Measurements from ENCODE around the gene KCTD3. TPM values are rescaled to one million over a fixed set of nuclear protein-coding genes. Genes with fewer than 3 reads are reported as not detected.

Gene KCTD3
- total RNA-seq, 1 experiment from 2014 or later: 46.7 TPM

DNA sequence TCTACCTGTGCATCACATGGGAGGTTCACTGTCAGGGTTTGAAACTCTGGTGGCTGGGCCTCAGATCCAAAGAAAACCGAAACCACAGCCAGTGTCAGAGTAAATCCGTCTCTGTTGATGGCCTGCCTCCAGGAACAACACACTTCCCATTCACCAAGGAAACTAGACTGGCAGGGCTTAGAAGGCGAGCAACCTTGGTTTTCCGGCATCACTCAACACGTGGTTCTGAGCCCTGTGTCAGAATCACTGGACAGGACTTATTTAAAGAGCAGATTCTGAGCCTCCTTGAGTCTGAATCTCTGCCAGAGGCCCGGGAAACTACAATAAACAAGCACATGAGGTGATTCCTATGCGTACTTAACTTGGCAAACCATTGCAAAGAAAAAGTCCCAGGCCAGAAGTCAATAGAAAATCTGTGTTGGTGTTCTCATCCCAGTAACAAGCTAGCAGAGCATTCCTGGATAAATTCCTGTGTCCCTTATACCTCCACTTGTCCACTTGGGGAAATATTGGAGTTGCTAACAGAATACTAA, 70.0 kb downstream of the KCTD3 start:
- Histone ChIP-seq H3K9me3 (ENCODE audit: control insufficient read depth in 1 of 2, insufficient read depth in 1 of 2, low read depth in 1 of 2, low read length in 2 of 2) (no peaks in the 10 kb centered on the region), H3K9ac (ENCODE audit: low read length) (no peak overlapping the region), H3K27ac (ENCODE audit: low read depth, low read length) (no peak overlapping the region), H3K4me3 (replicated peaks in 1 of 2; ENCODE audit: low read depth in 1 of 2, low read length in 2 of 2) (no peak overlapping the region), H4K20me1 (ENCODE audit: insufficient read depth) (no peaks in the 10 kb centered on the region), H3K4me2 (ENCODE audit: low read length) (no peak overlapping the region), H3K36me3 (ENCODE audit: control insufficient read depth in 1 of 2, insufficient read depth in 2 of 2, low read length in 2 of 2) (no peaks in the 10 kb centered on the region), H3K9me2 (ENCODE audit: insufficient read depth) (no peaks in the 10 kb centered on the region), H3K4me1 (ENCODE audit: control insufficient read depth in 1 of 2, insufficient read depth in 2 of 2, low read length in 2 of 2) (no peaks in the 10 kb centered on the region), H3K27me3 (ENCODE audit: insufficient read depth, low read length) (no peaks in the 10 kb centered on the region), H3K79me2 (ENCODE audit: insufficient read depth, low read length) (no peaks in the 10 kb centered on the region), H2AFZ (ENCODE audit: low read depth, low read length, poor library complexity, severe bottlenecking) (no peak overlapping the region)
- no peak for TF ChIP-seq CTCF (IDR thresholded peaks at IDR 0.05 in 2 of 3, conservative IDR thresholded peaks at IDR 0.05 in 1 of 3; ENCODE audit: borderline replicate concordance in 1 of 3, insufficient read depth in 1 of 3, low read depth in 2 of 3, low read length in 2 of 3)
- TF ChIP-seq, protein P1, sequence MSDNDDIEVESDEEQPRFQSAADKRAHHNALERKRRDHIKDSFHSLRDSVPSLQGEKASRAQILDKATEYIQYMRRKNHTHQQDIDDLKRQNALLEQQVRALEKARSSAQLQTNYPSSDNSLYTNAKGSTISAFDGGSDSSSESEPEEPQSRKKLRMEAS (IDR thresholded peaks at IDR 0.05): no peak
- TF ChIP-seq SIN3A (IDR thresholded peaks at IDR 0.05; ENCODE audit: low read depth): no peak
- no peak for TF ChIP-seq SRF (IDR thresholded peaks at IDR 0.05; ENCODE audit: low read depth)
- no peak for TF ChIP-seq POLR2A (IDR thresholded peaks at IDR 0.05; ENCODE audit: borderline replicate concordance, extremely low read depth, insufficient read depth, insufficient read length)
- TF ChIP-seq JUND (IDR thresholded peaks at IDR 0.05): no peak
- TF ChIP-seq, protein P2, sequence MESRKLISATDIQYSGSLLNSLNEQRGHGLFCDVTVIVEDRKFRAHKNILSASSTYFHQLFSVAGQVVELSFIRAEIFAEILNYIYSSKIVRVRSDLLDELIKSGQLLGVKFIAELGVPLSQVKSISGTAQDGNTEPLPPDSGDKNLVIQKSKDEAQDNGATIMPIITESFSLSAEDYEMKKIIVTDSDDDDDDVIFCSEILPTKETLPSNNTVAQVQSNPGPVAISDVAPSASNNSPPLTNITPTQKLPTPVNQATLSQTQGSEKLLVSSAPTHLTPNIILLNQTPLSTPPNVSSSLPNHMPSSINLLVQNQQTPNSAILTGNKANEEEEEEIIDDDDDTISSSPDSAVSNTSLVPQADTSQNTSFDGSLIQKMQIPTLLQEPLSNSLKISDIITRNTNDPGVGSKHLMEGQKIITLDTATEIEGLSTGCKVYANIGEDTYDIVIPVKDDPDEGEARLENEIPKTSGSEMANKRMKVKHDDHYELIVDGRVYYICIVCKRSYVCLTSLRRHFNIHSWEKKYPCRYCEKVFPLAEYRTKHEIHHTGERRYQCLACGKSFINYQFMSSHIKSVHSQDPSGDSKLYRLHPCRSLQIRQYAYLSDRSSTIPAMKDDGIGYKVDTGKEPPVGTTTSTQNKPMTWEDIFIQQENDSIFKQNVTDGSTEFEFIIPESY (IDR thresholded peaks at IDR 0.05; ENCODE audit: extremely low read depth, insufficient replicate concordance, low read length): no peak
- TF ChIP-seq, protein P3, sequence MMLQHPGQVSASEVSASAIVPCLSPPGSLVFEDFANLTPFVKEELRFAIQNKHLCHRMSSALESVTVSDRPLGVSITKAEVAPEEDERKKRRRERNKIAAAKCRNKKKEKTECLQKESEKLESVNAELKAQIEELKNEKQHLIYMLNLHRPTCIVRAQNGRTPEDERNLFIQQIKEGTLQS (IDR thresholded peaks at IDR 0.05): no peak
- TF ChIP-seq ZFX (IDR thresholded peaks at IDR 0.05): no peak
- no peak for TF ChIP-seq SP1 (IDR thresholded peaks at IDR 0.05; ENCODE audit: low read depth)
- no peak for TF ChIP-seq EZH2phosphoT487 (IDR thresholded peaks at IDR 0.05; ENCODE audit: borderline replicate concordance)
- intact Hi-C loops (cut with micrococcal nuclease): no loop called here
- ChIA-PET CTCF (no interaction called here), RAD21 (ENCODE audit: low non-redundant PET in 1 of 2, low total read pairs in 2 of 2, uncharacterized antibody in 2 of 2, unreplicated experiment in 2 of 2) (no interaction called here), POLR2A (no interaction called here)
- no TSS peak for BruUV-seq (replicated peaks)
- no peak for DNase-seq (ENCODE audit: low read depth, low spot score)
- ATAC-seq: no peak
